Mucosa of stomach (tissue), 1 donor: ENCODE data around the gene FMNL2.
"Not testable (repeated sequence)": the region's sequence is repeated elsewhere in the genome, so short reads cannot be mapped to it uniquely, and the experiment has no call there.

Experiments
- H3K27me3 ChIP-seq: one replicate; pipeline ENCODE4 v1.7.0; 2013; ENCODE audit warnings: mild to moderate bottlenecking, low read length; ENCODE audit not compliant: control insufficient read depth, insufficient read depth
- H3K36me3 ChIP-seq: one replicate; pipeline ENCODE4 v1.7.0; 2013; ENCODE audit warnings: low read length; ENCODE audit not compliant: control insufficient read depth, insufficient read depth
- H3K4me1 ChIP-seq: one replicate; pipeline ENCODE4 v1.7.0; 2013; ENCODE audit warnings: mild to moderate bottlenecking, low read length; ENCODE audit not compliant: control insufficient read depth, insufficient read depth
- H3K4me3 ChIP-seq: one replicate; pipeline ENCODE4 v1.7.0; 2013; ENCODE audit warnings: low read length
- H3K9ac ChIP-seq: one replicate; pipeline ENCODE4 v1.7.0; 2013; ENCODE audit warnings: mild to moderate bottlenecking, low read length, moderate library complexity
- H3K9me3 ChIP-seq: one replicate; pipeline ENCODE4 v1.7.0; 2013; ENCODE audit warnings: mild to moderate bottlenecking, low read length, moderate library complexity; ENCODE audit not compliant: control insufficient read depth
- donor health status: Pancreatic carcinoma.

FMNL2 gene

DNA sequence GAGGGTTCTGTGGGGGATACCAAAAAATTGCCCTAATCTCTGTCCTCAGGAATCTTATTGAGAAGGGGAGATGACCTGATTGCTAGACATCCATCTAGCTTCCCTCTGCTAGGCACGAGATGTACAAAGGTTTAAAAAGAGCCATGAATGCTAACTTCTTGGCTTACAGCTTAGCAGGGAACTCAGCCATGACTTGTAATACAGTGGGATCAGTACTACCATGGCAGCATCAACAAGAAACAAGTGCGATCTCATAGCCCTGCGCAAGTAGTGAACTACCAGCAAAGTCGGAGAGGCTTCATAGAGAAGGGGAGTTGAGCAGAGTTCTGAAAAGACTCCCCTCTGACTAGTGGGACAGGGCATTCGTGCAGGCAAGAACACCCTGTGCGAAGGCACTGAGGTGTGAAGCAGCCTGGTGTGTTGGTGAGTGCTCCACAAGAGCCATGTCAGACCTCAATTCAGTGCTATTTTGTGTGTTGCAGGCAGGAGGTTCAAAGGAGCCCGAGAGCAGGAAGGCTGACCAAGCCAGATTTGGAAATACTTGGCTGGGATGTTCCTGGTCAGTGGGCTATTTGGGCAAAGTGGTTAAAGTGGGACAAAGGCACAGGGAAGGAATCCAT, 130.0 kb downstream of the FMNL2 start:
- Histone ChIP-seq H3K9ac (no peak overlapping the region), H3K4me3 (no peak overlapping the region), H3K4me1 (peaks cover 19% of the 10 kb centered on the region), H3K36me3 (no peaks in the 10 kb centered on the region), H3K9me3 (no peaks in the 10 kb centered on the region), H3K27me3 (no peaks in the 10 kb centered on the region)

DNA sequence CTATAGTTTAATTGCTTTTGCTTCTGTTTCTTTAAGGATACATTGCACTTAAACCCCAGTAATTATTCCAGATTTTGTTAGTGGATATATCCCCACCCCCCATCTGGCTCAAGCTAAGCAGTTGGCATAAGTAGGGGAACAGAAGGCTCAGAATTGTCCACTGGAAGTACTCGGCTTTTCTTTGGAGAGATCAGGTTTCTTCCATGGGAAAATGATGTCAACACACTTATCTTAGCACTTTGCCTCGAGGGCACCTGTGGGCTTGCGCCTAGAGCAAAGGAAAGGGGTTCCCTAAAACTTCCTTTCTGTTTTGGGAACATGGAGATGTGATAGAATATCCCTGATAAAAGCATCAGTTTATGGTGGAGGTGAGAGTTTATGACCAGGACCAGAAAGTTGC, 130.6 kb downstream of the FMNL2 start:
- Histone ChIP-seq H3K9me3 (no peaks in the 10 kb centered on the region), H3K27me3 (no peaks in the 10 kb centered on the region), H3K4me3 (no peak overlapping the region), H3K9ac (no peak overlapping the region), H3K4me1 (peaks cover 22% of the 10 kb centered on the region), H3K36me3 (no peaks in the 10 kb centered on the region)

DNA sequence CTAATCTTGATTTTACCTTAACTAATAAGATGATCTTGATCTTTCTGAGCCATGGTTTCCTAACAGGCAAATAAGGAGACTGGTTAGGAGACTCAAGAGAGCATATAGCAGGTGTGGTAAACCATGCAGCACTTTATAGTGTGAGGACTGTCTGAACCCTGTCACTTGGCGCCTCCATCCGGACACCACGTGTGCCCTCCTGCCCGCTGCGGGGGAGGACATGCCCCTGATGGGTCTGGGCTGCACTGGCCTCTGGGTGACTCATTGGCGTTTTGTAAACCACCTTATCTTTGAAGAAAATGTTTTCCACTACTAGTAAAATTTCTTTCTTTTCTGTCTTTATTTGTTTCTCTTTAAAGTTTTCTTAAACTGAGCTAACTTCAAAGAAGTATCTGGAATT, 131.1 kb downstream of the FMNL2 start:
- H3K36me3 ChIP-seq, result no peaks in the 10 kb centered on the region
- H3K27me3 ChIP-seq, result no peaks in the 10 kb centered on the region
- no peak overlapping the region for H3K4me3 ChIP-seq
- no peak overlapping the region for H3K9ac ChIP-seq
- peaks cover 27% of the 10 kb centered on the region for H3K4me1 ChIP-seq
- no peaks in the 10 kb centered on the region for H3K9me3 ChIP-seq

DNA sequence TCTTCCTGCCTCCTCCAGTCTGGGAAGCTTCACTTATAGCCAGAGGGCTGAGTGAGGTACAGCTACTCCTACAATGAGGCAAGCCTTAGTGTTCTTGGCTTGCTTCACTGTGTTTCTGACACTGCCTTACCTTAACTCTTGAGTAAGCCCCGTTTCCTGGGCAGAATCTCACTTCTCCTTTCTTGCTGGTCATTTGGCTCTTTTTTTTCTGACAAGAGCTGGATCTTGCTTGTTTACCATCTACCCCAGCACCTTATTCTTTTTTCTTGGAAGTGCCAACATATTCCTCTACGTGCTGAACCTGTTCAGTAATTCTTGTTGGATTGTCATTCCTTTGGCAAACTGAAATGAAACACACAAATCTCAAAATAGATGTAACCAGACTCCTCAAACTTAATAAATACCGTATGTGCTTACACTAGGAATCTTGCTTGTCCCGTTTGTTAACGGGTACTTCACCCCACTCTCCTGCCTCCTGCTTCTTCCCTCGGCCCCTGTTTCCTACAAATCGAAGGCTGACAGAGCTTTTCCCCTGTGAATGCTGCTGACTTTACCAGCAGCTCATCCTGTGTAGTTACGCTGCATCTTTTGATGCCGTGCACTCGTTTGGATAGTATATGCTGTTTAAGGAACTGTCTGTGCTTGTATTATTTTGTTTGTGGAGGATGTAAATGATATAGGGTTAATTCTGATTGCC, 132.2 kb downstream of the FMNL2 start:
- Histone ChIP-seq H3K4me3 (no peak overlapping the region), H3K9ac (no peak overlapping the region)

DNA sequence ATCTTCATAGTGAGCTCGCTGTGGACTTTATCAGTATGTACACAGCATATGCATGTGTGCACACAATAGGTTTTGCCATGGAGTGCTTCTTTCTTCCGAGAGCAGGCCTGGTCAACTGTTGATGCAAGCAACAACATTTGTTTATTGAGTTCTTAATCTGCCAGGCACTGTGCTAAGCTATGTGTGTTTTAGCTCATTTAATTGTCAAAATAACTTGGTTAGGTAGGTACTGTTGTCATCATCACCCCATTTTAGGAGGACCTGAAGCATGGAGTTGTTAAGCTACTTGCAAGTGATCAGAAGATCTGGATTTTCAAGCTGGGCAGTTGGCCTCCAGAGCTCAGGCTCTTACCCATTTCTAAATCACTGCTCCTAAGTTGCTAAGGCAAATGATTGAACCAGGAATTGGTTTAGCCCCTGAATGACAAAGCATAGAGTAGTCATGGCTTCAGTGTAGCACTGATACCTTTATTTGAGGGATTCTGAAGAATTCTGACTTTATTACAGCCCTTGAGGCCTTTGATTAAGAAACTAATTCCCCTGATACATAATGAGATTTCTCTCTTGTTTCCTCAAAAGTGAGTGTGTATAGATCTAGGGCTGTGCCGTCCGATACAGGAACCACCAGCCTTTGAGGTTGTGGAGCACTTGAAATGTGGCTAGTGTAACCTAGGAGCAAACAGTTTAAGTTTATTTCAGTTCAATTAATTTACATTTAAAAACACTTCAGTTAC, 132.9 kb downstream of the FMNL2 start:
- Histone ChIP-seq H3K4me1 (peaks cover 44% of the 10 kb centered on the region), H3K9me3 (no peaks in the 10 kb centered on the region), H3K27me3 (no peaks in the 10 kb centered on the region), H3K36me3 (no peaks in the 10 kb centered on the region), H3K9ac (no peak overlapping the region), H3K4me3 (no peak overlapping the region)

More for the DNA sequence above, 132.2 kb downstream of the FMNL2 start:
- Histone ChIP-seq H3K36me3 (no peaks in the 10 kb centered on the region), H3K9me3 (no peaks in the 10 kb centered on the region), H3K27me3 (no peaks in the 10 kb centered on the region), H3K4me1 (peaks cover 37% of the 10 kb centered on the region)

DNA sequence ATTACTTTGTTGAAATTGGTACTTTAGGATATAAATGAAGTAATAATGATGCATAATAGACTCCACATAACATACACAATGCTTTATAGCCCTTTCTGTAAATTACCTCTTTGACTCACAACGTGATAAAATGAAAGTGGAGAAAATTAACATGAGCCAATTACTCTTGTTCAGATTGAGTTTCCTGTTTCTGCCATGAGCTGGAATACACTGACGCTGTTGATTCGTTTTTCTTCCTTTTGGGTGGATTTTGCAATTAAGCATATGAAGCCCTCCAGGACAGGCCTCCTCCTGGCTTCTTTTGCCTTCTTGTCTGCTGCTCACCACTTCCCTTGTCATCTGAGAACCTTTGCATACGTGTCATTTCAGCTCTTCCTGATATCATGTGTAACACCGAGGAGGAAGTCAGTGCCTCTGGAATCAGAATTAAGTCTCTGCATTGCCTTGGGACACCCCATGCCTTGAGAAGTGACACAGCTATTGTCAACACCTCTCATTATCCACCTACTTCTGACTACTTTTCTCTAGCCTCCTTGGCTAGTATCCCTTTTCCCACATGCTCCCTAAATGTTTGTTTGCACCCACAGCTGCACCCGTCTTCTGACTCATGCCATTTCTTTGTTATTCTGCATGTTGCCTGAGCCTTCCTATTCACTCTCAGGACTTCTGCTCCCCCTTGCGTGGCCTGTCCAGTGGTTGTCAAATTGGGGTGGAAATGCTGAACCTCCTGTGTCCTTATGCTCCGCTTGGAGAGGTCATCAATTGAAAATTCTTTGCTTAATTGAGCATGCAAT, 134.1 kb downstream of the FMNL2 start:
- Histone ChIP-seq H3K36me3 (no peaks in the 10 kb centered on the region), H3K4me1 (peaks cover 55% of the 10 kb centered on the region), H3K9me3 (no peaks in the 10 kb centered on the region), H3K4me3 (peak overlapping the region; percentile 10), H3K9ac (no peak overlapping the region), H3K27me3 (no peaks in the 10 kb centered on the region)

DNA sequence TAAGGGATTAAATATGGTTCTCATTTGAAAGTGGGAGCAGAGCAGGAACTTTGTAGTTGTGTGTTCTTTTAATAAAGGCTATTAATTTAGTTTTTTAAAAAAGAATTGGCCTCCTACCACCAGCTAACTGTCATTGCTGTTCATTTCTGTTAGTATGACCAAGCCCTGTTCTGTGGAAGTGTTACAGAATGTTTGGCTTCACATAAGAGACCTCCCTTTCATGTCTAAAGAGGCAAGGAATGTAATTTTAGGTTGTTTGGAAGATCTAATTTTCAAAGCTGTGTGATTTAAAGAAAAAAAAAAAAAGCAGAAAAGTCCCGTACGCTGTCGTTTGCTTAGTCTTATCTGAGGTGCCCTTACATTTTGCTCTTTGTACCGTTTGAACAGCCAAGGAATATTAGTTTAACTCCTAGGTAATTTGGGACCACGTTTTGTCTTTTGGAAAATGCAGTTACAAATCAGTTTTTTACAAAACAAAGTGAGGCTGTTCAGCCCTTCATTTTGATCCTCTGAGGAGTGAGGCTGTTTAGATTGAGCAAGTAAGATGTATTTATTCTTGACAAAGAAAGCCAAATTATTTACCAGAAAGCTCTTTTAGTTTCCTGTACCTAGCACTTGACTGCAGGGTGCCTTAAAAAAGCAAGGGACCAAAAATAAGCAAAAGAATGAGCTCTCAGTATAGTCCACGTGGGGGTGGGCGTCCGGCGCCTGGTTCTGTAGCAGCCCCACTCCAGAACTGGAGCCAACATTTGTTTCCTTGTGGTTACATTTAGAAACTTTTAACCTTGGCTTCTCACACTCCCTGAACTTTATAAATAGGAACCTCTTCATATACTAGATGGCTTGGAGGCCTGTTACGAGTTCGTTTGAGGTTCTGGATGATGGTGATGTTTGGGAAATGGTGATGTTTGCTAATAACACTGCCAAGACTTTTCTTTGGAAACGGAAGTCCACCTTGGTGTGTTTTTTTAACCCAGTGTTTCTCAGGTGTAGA, 136.2 kb downstream of the FMNL2 start:
- Histone ChIP-seq H3K9ac (no peak overlapping the region), H3K9me3 (no peaks in the 10 kb centered on the region), H3K4me3 (no peak overlapping the region), H3K4me1 (peaks cover 53% of the 10 kb centered on the region), H3K36me3 (no peaks in the 10 kb centered on the region), H3K27me3 (no peaks in the 10 kb centered on the region)

DNA sequence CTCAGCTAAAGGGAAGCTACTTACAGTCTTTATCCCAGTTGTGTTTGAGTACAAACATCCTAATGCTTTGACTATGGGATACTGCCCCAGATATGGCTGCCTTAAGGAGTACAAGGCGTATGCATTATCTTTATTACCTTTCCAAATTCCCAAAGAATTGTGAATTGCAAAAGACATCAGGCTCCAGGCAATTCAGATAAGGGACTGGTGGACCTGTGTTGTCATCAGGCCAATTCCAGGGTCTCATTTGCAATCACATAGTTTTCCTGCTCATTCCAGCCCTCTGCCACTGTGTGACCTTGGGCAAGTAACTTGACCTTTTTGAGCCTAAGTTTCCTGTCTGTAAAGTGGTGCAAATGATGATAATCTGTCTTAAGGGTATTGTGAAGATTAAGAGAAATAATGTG, 137.5 kb downstream of the FMNL2 start:
- H3K4me3 ChIP-seq, result no peak overlapping the region
- H3K9ac ChIP-seq, result no peak overlapping the region
- H3K27me3 ChIP-seq, result no peaks in the 10 kb centered on the region
- no peaks in the 10 kb centered on the region for H3K36me3 ChIP-seq
- peaks cover 48% of the 10 kb centered on the region for H3K4me1 ChIP-seq
- H3K9me3 ChIP-seq, result no peaks in the 10 kb centered on the region

DNA sequence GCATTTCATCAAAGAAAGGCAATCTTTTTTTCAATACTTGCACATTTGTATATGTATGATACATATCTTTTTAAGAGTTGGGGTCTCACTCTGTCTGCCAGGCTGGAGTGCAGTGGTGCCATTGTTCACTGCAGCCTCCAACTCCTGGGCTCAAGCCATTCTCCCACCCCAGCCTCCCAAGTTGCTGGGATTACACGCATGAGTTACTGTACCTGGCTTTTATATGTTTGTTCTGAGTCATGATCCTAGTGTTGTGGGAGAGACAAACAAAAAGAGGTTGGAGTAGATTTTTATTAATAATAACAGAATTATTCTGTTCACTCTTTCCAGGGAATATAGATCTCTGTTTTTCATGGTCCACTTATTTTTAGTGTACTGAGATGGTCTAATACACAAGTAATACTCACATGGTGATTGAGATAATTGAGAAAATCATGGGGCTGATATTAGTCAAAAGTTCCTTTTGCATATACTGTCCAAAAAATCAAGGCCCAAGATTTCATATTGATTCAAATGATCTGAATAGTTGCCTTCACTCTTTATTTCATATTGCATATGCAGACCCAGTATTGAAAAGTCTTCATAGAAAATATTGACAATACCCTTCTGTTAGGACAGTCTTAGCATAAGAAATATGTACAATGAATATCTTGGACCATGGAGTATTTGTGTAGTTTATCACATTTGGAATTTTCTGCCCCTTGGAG, 138.3 kb downstream of the FMNL2 start:
- no peak overlapping the region for H3K9ac ChIP-seq
- H3K4me3 ChIP-seq, result no peak overlapping the region
- no peaks in the 10 kb centered on the region for H3K36me3 ChIP-seq
- H3K4me1 ChIP-seq, result peaks cover 48% of the 10 kb centered on the region
- no peaks in the 10 kb centered on the region for H3K27me3 ChIP-seq
- no peaks in the 10 kb centered on the region for H3K9me3 ChIP-seq

DNA sequence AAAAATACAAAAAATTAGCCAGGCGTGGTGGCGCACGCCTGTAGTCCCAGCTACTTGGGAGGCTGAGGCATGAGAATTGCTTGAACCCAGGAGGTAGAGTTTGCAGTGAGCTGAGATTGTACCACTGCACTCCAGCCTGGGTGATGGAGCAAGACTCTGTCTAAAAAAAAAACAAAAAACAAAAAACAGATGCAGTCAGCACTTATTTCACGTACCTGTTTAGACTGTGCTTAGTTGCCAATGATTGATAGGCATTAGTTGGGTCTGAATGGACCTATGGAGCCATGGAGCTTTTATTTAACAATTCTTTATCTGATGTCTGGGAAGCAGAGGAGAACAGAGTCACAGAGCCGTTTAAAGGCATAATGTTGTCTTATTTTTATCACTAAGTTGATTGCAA, 139.5 kb downstream of the FMNL2 start:
- H3K9me3 ChIP-seq, H3K9ac ChIP-seq, H3K36me3 ChIP-seq, H3K4me3 ChIP-seq, H3K27me3 ChIP-seq: not testable (repeated sequence)
- H3K4me1 ChIP-seq, result peaks cover 38% of the 10 kb centered on the region

DNA sequence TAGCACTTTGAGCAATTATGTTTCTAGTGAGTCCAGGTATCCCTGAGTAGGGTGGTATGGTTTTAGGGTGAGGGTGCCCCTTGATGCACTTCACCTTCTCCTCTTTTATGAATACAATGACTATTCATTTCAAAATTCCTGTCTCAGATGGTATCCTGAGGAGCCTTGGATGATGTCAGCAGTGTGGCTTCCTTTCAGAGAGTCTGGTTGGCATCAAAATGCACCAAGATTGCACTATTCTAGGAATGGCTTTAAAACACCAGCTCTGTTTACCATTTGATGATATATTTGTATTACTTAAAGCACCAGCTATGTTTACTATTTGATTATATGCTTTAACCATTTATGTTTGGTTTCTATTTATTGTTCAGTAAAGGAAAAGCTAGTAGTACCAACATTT, 141.0 kb downstream of the FMNL2 start:
- Histone ChIP-seq H3K36me3 (no peaks in the 10 kb centered on the region), H3K27me3 (no peaks in the 10 kb centered on the region), H3K9ac (no peak overlapping the region), H3K4me1 (peaks cover 30% of the 10 kb centered on the region), H3K9me3 (no peaks in the 10 kb centered on the region), H3K4me3 (no peak overlapping the region)
